HCT116 (cell line): ENCODE measurements around the gene PDE6C. TPM values are rescaled to one million over a fixed set of nuclear protein-coding genes. Genes with fewer than 3 reads are reported as not detected.

Experiments used
- ATAC-seq: fragments of 200-7000 bp; cut with Tn5 transposase; 2 replicates; pipeline ENCODE4 v1.9.1; 2020; ENCODE audit warnings: mild to moderate bottlenecking, moderate library complexity
- BruUV-seq: library from RNA; stranded (reverse); fragments of 400-500 nt; replicated peaks from 2 replicates; lab custom pipeline; 2021; lab: Mats Ljungman, UMichigan
- CTCF ChIA-PET: fragments of 300-600 bp; sonication (Branson Sonifier 250); formaldehyde crosslinking; loops from one replicate; lab custom pipeline; 2021; ENCODE audit warnings: antibody characterized with exemption; lab: Charles Lee
- POLR2A ChIA-PET: fragments of 300-600, 350-600 bp; sonication (Branson Sonifier 250); formaldehyde crosslinking; loops from one replicate; lab custom pipeline; 2021; ENCODE audit warnings: antibody characterized with exemption; lab: Charles Lee
- RAD21 ChIA-PET, 2 experiments: fragments of 300-600 bp; sonication (Branson Sonifier 250); formaldehyde crosslinking; loops; one replicate each; lab custom pipeline; 2023; ENCODE audit warnings: low total read pairs in 2 of 2; ENCODE audit not compliant: uncharacterized antibody in 2 of 2, unreplicated experiment in 2 of 2, low non-redundant PET in 1 of 2; lab: Charles Lee
- DNase-seq: peaks from one replicate; pipeline ENCODE4 v3.0.0-alpha.2; 2010; ENCODE audit warnings: low read depth, low spot score
- H2AFZ ChIP-seq: fragments of 200-600 bp; shearing (Covaris generic), sonication (generic); 2 replicates; pipeline ENCODE4 v1.6.1; 2017; ENCODE audit warnings: low read depth, mixed run types, mixed read lengths, antibody characterized with exemption, low read length; ENCODE audit not compliant: poor library complexity, severe bottlenecking
- H3K27ac ChIP-seq: 2 replicates; pipeline ENCODE4 v1.5.1; 2012; ENCODE audit warnings: low read depth, low read length
- H3K27me3 ChIP-seq: fragments of 200-600 bp; sonication (generic); 2 replicates; pipeline ENCODE4 v1.6.1; 2016; ENCODE audit warnings: mixed run types, low read length, mixed read lengths; ENCODE audit not compliant: insufficient read depth
- H3K36me3 ChIP-seq, 2 experiments: fragments of 200-500 bp in 1 of 2; fragments of 200-600 bp in 1 of 2; sonication (Bioruptor generic) in 1 of 2; sonication (generic) in 1 of 2; 2 replicates each; pipeline versions ENCODE4 v1.5.1 to v1.6.1; 2014 to 2016; ENCODE audit warnings: low read length in 2 of 2, inconsistent platforms in 1 of 2, mixed read lengths in 1 of 2, mixed run types in 1 of 2; ENCODE audit not compliant: insufficient read depth in 2 of 2, control insufficient read depth in 1 of 2
- H3K4me1 ChIP-seq, 2 experiments: fragments of 200-600 bp in 1 of 2; sonication (generic) in 1 of 2; 2 replicates each; pipeline versions ENCODE4 v1.5.1 to v1.6.1; 2012 to 2017; ENCODE audit warnings: low read length in 2 of 2, inconsistent platforms in 1 of 2, mild to moderate bottlenecking in 1 of 2, mixed read lengths in 1 of 2, mixed run types in 1 of 2, moderate library complexity in 1 of 2; ENCODE audit not compliant: insufficient read depth in 2 of 2, control insufficient read depth in 1 of 2
- H3K4me2 ChIP-seq: fragments of 200-600 bp; sonication (generic); 2 replicates; pipeline ENCODE4 v1.6.1; 2017; ENCODE audit warnings: mixed run types, low read length, mixed read lengths
- H3K4me3 ChIP-seq, 2 experiments: fragments of 200-600 bp in 1 of 2; sonication (generic) in 1 of 2; replicated peaks in 1 of 2; 2 replicates each; pipeline ENCODE4 v1.5.1; 2011 to 2016; ENCODE audit warnings: low read length in 2 of 2, control low read depth in 1 of 2, low read depth in 1 of 2, mild to moderate bottlenecking in 1 of 2, mixed read lengths in 1 of 2, mixed run types in 1 of 2
- H3K79me2 ChIP-seq: fragments of 200-600 bp; sonication (generic); 2 replicates; pipeline ENCODE4 v1.6.1; 2017; ENCODE audit warnings: mild to moderate bottlenecking, mixed run types, low read length, moderate library complexity, mixed read lengths; ENCODE audit not compliant: insufficient read depth
- H3K9ac ChIP-seq: fragments of 200-600 bp; sonication (generic); 2 replicates; pipeline ENCODE4 v1.6.1; 2016; ENCODE audit warnings: low read length, mixed read lengths
- H3K9me2 ChIP-seq: fragments of 200-600 bp; sonication (generic), shearing (Covaris generic); 2 replicates; pipeline ENCODE4 v1.6.1; 2017; ENCODE audit warnings: mixed run types, mild to moderate bottlenecking, moderate library complexity; ENCODE audit not compliant: insufficient read depth
- H3K9me3 ChIP-seq, 2 experiments: fragments of 200-500 bp in 1 of 2; fragments of 200-600 bp in 1 of 2; sonication (Bioruptor generic) in 1 of 2; sonication (generic) in 1 of 2; 2 replicates each; pipeline ENCODE4 v1.6.1; 2014 to 2017; ENCODE audit warnings: low read length in 2 of 2, mixed read lengths in 2 of 2, inconsistent platforms in 1 of 2, low read depth in 1 of 2, mild to moderate bottlenecking in 1 of 2, mixed run types in 1 of 2, moderate library complexity in 1 of 2; ENCODE audit not compliant: control insufficient read depth in 1 of 2, insufficient read depth in 1 of 2
- H4K20me1 ChIP-seq: fragments of 200-600 bp; sonication (generic), shearing (Covaris generic); 2 replicates; pipeline ENCODE4 v1.6.1; 2017; ENCODE audit warnings: mixed run types, mild to moderate bottlenecking, moderate library complexity; ENCODE audit not compliant: insufficient read depth
- ATF3 ChIP-seq: IDR thresholded peaks from 2 replicates; pipeline ENCODE4 v1.6.1; 2012
- CBX3 ChIP-seq: IDR thresholded peaks from 2 replicates; pipeline ENCODE4 v1.6.1; 2012; ENCODE audit warnings: low read depth
- CEBPB ChIP-seq: IDR thresholded peaks from 2 replicates; pipeline ENCODE4 v1.6.1; 2012; ENCODE audit warnings: low read depth
- EGR1 ChIP-seq: IDR thresholded peaks from 2 replicates; pipeline ENCODE4 v1.6.1; 2012; ENCODE audit warnings: low read depth
- ELF1 ChIP-seq: IDR thresholded peaks from 2 replicates; pipeline ENCODE4 v1.6.1; 2012; ENCODE audit warnings: low read depth, borderline replicate concordance
- EZH2phosphoT487 ChIP-seq: fragments of 200-600 bp; IDR thresholded peaks from 2 replicates; pipeline ENCODE4 v1.6.1; 2018; ENCODE audit warnings: antibody characterized with exemption, borderline replicate concordance
- FOSL1 ChIP-seq: IDR thresholded peaks from 2 replicates; pipeline ENCODE4 v1.6.1; 2012; ENCODE audit warnings: low read depth
- POLR2A ChIP-seq: IDR thresholded peaks from 2 replicates; pipeline ENCODE4 v1.7.0; 2011; ENCODE audit warnings: borderline replicate concordance; ENCODE audit not compliant: insufficient read depth, insufficient read length; ENCODE audit errors: extremely low read depth
- POLR2AphosphoS5 ChIP-seq: IDR thresholded peaks from 2 replicates; pipeline ENCODE4 v1.6.1; 2011; ENCODE audit warnings: mild to moderate bottlenecking, low read depth, low read length, moderate library complexity
- REST ChIP-seq: IDR thresholded peaks from 2 replicates; pipeline ENCODE4 v1.6.1; 2012; ENCODE audit warnings: low read depth
- SP1 ChIP-seq: IDR thresholded peaks from 2 replicates; pipeline ENCODE4 v1.6.1; 2012; ENCODE audit warnings: low read depth
- ZFX ChIP-seq: fragments of 450-650 bp; IDR thresholded peaks from 2 replicates; pipeline ENCODE4 v1.6.1; 2017
- ZNF274 ChIP-seq: fragments of 200-500 bp; sonication (Bioruptor generic); IDR thresholded peaks from 2 replicates; pipeline ENCODE4 v1.6.1; 2014; ENCODE audit warnings: mild to moderate bottlenecking, low read depth, low read length, inconsistent platforms
- intact Hi-C: fragments of 100-400 bp; cut with micrococcal nuclease; formaldehyde crosslinking; loops from 2 replicates; pipeline ENCODE4 v1.10.0; 2022
- total RNA-seq: library from RNA; stranded (reverse); gene quantifications from one replicate; pipeline ENCODE4 v1.2.1, GENCODE V29; 2021; ENCODE audit not compliant: unreplicated experiment
- TF ChIP-seq, protein P1 (sequence below): IDR thresholded peaks from 2 replicates; pipeline ENCODE4 v1.6.1; 2011; ENCODE audit warnings: mild to moderate bottlenecking, low read length, moderate library complexity; ENCODE audit not compliant: insufficient replicate concordance; ENCODE audit errors: extremely low read depth
- TF ChIP-seq, protein P2 (sequence below), 3 experiments: fragments of 200-600 bp in 1 of 3; sonication (generic) in 1 of 3; IDR thresholded peaks in 2 of 3; conservative IDR thresholded peaks in 1 of 3; 2 replicates each; pipeline ENCODE4 v1.5.1; 2012 to 2017; ENCODE audit warnings: low read depth in 2 of 3, low read length in 2 of 3, antibody characterized with exemption in 1 of 3, borderline replicate concordance in 1 of 3, control low read depth in 1 of 3, mild to moderate bottlenecking in 1 of 3, mixed read lengths in 1 of 3, mixed run types in 1 of 3, moderate library complexity in 1 of 3; ENCODE audit not compliant: insufficient read depth in 1 of 3
- TF ChIP-seq, protein P3 (sequence below): IDR thresholded peaks from 2 replicates; pipeline ENCODE4 v1.6.1; 2012

PDE6C gene
- total RNA-seq, 1 experiment from 2014 or later = not detected

- intact Hi-C loops = no loop called here
- ChIA-PET RAD21 (no interaction called here), CTCF (no interaction called here), POLR2A (no interaction called here)
- Histone ChIP-seq H3K4me3 (no peak overlapping the region), H3K9me3 (no peaks in the 10 kb centered on the region), H3K36me3 (no peaks in the 10 kb centered on the region), H3K4me1 (no peaks in the 10 kb centered on the region), H2AFZ (no peak overlapping the region), H3K27ac (no peak overlapping the region), H3K4me2 (no peak overlapping the region), H4K20me1 (no peaks in the 10 kb centered on the region), H3K9ac (no peak overlapping the region), H3K9me2 (no peaks in the 10 kb centered on the region), H3K27me3 (no peaks in the 10 kb centered on the region), H3K79me2 (no peaks in the 10 kb centered on the region)
- ATAC-seq = no peak
- TF ChIP-seq EZH2phosphoT487 (no peak), ATF3 (no peak), POLR2AphosphoS5 (no peak), CEBPB (no peak), REST (no peak), CBX3 (no peak), FOSL1 (no peak), ELF1 (no peak), POLR2A (no peak), SP1 (no peak), EGR1 (no peak), ZFX (no peak), ZNF274 (no peak)
- TF ChIP-seq, protein P1, sequence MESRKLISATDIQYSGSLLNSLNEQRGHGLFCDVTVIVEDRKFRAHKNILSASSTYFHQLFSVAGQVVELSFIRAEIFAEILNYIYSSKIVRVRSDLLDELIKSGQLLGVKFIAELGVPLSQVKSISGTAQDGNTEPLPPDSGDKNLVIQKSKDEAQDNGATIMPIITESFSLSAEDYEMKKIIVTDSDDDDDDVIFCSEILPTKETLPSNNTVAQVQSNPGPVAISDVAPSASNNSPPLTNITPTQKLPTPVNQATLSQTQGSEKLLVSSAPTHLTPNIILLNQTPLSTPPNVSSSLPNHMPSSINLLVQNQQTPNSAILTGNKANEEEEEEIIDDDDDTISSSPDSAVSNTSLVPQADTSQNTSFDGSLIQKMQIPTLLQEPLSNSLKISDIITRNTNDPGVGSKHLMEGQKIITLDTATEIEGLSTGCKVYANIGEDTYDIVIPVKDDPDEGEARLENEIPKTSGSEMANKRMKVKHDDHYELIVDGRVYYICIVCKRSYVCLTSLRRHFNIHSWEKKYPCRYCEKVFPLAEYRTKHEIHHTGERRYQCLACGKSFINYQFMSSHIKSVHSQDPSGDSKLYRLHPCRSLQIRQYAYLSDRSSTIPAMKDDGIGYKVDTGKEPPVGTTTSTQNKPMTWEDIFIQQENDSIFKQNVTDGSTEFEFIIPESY = no peak
- TF ChIP-seq, protein P2, sequence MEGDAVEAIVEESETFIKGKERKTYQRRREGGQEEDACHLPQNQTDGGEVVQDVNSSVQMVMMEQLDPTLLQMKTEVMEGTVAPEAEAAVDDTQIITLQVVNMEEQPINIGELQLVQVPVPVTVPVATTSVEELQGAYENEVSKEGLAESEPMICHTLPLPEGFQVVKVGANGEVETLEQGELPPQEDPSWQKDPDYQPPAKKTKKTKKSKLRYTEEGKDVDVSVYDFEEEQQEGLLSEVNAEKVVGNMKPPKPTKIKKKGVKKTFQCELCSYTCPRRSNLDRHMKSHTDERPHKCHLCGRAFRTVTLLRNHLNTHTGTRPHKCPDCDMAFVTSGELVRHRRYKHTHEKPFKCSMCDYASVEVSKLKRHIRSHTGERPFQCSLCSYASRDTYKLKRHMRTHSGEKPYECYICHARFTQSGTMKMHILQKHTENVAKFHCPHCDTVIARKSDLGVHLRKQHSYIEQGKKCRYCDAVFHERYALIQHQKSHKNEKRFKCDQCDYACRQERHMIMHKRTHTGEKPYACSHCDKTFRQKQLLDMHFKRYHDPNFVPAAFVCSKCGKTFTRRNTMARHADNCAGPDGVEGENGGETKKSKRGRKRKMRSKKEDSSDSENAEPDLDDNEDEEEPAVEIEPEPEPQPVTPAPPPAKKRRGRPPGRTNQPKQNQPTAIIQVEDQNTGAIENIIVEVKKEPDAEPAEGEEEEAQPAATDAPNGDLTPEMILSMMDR (IDR thresholded peaks at IDR 0.05 in 2 of 3, conservative IDR thresholded peaks at IDR 0.05 in 1 of 3; ENCODE audit: borderline replicate concordance in 1 of 3, insufficient read depth in 1 of 3, low read depth in 2 of 3, low read length in 2 of 3) = no peak
- TF ChIP-seq, protein P3, sequence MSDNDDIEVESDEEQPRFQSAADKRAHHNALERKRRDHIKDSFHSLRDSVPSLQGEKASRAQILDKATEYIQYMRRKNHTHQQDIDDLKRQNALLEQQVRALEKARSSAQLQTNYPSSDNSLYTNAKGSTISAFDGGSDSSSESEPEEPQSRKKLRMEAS = no peak
- no peak for DNase-seq
- BruUV-seq = no TSS peak
Measured at GRCh38 chr10:93604146-93604545, 8.2 kb upstream of the PDE6C start.
